Duodenal mucosa (tissue), 2 donors: ENCODE measurements around the gene KIF3C.

Experiments
- H3K27ac ChIP-seq: one replicate; pipeline ENCODE4 v1.7.0; 2013; ENCODE audit warnings: low read depth, low read length
- H3K27me3 ChIP-seq, 2 donors: one replicate each; pipeline ENCODE4 v1.7.0; 2013; ENCODE audit warnings: low read length in 2 of 2, control low read depth in 1 of 2; ENCODE audit not compliant: insufficient read depth in 2 of 2, control insufficient read depth in 1 of 2
- H3K36me3 ChIP-seq, 2 donors: one replicate each; pipeline ENCODE4 v1.7.0; 2013; ENCODE audit warnings: low read length in 2 of 2, control low read depth in 1 of 2; ENCODE audit not compliant: insufficient read depth in 2 of 2, control insufficient read depth in 1 of 2
- H3K4me1 ChIP-seq, 2 donors: one replicate each; pipeline ENCODE4 v1.7.0; 2013; ENCODE audit warnings: low read length in 2 of 2, control low read depth in 1 of 2; ENCODE audit not compliant: insufficient read depth in 2 of 2, control insufficient read depth in 1 of 2
- H3K4me3 ChIP-seq, 2 donors: one replicate each; pipeline ENCODE4 v1.7.0; 2013; ENCODE audit warnings: low read length in 2 of 2, low read depth in 1 of 2
- H3K9ac ChIP-seq, 2 donors: one replicate each; pipeline ENCODE4 v1.7.0; 2013; ENCODE audit warnings: low read length in 2 of 2, low read depth in 1 of 2
- H3K9me3 ChIP-seq, 2 donors: one replicate each; pipeline ENCODE4 v1.7.0; 2013; ENCODE audit warnings: low read length in 2 of 2, control low read depth in 1 of 2; ENCODE audit not compliant: control insufficient read depth in 1 of 2

KIF3C gene

DNA sequence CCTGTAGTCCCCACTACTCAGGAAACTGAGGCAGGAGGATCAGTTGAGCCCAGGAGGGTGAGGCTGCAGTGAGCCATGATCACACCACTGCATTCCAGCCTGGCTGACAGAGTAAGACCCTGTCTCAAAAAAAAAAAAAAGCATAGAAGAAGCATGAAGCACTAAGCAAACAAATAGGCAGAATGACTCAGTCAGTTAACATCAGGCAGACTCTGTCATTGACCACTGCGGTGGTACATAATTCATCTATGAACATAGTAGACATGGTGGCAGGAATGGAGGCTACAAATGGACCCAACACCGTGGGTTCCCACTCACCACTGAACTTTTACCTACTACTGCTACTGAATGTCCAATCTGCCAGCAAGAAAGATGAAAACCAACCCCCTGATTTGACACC, 96.4 kb downstream of the KIF3C start:
- Histone ChIP-seq H3K36me3 (no peaks in the 10 kb centered on the region), H3K9ac (no peak overlapping the region), H3K27me3 (no peaks in the 10 kb centered on the region), H3K27ac (no peak overlapping the region), H3K9me3 (no peaks in the 10 kb centered on the region), H3K4me3 (no peak overlapping the region), H3K4me1 (no peaks in the 10 kb centered on the region)

DNA sequence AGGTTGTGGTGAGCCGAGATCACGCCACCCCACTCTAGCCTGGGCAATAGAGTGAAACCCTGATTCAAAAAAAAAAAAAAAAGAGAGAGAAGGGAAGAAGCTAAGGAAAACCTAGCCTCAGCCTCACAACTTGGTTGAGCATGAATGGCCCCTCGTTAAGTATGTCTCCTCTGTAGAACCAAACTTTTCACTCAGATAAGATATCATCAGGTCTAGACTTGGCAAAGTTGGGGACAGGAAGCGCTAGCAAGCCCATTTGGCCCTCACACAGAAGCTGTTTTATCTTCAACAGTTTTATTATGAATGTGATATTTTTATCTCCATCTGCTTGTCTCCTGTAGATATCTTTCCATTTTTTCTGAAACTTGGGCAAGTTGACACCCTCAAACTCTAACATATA, 100.5 kb downstream of the KIF3C start:
- H3K4me3 ChIP-seq, result no peak overlapping the region
- peaks cover 6 to 10% of the 10 kb centered on the region in 2 donors for H3K4me1 ChIP-seq
- H3K27me3 ChIP-seq, result no peaks in the 10 kb centered on the region
- no peaks in the 10 kb centered on the region for H3K36me3 ChIP-seq
- no peaks in the 10 kb centered on the region for H3K9me3 ChIP-seq
- H3K27ac ChIP-seq, result no peak overlapping the region
- no peak overlapping the region for H3K9ac ChIP-seq

DNA sequence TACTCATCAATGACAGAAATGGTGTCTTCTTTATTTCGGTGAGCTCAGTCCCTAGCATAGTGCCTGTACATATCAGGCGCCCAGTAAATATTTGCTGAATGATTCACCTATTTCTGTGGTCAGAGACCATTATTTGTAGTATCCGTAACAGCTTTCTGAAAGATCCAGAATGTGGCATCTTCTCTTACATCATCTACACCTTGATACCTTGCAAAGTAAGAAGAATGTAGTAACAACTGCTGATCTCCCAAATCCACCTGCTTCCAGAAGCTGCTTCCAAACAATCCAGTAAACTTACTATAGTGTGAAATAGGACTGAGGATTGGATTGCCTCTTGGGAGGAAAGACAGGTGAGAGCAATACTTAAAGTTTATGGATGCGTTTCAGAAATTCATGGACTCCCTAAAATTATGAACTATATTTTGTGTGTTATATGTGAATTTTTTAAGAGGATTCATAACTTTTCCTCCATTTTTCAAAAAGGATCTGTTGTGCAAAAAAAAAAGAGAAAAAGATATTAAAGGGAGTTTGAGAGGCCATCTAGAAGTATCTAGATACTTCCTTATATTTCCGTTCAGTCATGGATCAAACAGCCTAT, 103.1 kb downstream of the KIF3C start:
- H3K4me1 ChIP-seq, result peaks cover 13 to 23% of the 10 kb centered on the region in 2 donors
- H3K27ac ChIP-seq, result no peak overlapping the region
- peak overlapping the region; percentile 67 to 93 for H3K4me3 ChIP-seq
- no peaks in the 10 kb centered on the region for H3K27me3 ChIP-seq
- H3K9me3 ChIP-seq, result no peaks in the 10 kb centered on the region
- peak overlapping the region in 1 of 2 donors; percentile 40 for H3K9ac ChIP-seq
- H3K36me3 ChIP-seq, result peaks cover 0 to 3% of the 10 kb centered on the region in 2 donors

DNA sequence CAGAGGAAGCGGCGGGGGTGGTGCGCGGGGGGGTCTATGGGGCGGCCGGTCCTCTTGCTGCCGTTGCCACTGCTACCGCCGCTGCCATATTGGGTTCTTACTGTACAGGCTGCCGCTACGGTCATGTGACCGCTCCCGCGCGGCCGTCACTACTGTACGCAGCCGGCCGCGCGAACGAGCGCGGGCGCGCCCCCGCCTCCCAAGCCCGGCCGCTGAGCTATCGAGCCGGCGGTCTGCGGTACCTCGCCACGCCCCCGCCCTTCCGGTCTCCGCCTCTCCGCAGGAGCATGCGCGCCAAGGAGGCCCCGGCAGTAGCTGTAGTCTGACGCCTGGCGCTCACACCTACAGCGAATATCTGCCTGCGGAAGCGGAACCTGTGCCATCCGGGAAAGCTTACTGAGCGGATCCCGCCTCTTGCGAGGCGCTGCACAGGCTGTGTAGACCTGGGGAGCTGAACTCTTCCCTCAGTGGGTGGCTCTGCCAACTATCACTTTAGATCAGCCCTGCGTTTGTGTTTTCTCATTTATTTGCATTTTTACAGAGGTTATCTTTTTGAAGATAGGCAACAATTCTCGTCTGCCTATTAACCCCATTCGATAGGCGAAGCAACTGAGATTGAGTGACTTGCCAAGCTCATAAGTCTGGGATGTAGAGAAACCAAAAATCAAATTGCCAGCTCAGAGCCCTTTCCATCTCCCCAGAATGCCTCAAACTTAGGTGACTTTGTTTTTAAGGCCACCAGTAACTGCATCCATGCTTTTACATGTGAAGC, 103.8 kb downstream of the KIF3C start, which contains the start of gene ASXL2:
ASXL2 (minus strand) TSS at position 127 of the 772 bp plus-strand sequence. CDS start 265 bp downstream, outside the sequence.
- Histone ChIP-seq H3K36me3 (peaks cover 3 to 6% of the 10 kb centered on the region in 2 donors), H3K9ac (peak within 1 kb of the TSS; percentile 98), H3K4me1 (peaks cover 13 to 23% of the 10 kb centered on the region in 2 donors), H3K9me3 (no peaks in the 10 kb centered on the region), H3K4me3 (peak within 1 kb of the TSS; percentile 93 to 98), H3K27me3 (no peaks in the 10 kb centered on the region), H3K27ac (peak within 1 kb of the TSS; percentile 96)

DNA sequence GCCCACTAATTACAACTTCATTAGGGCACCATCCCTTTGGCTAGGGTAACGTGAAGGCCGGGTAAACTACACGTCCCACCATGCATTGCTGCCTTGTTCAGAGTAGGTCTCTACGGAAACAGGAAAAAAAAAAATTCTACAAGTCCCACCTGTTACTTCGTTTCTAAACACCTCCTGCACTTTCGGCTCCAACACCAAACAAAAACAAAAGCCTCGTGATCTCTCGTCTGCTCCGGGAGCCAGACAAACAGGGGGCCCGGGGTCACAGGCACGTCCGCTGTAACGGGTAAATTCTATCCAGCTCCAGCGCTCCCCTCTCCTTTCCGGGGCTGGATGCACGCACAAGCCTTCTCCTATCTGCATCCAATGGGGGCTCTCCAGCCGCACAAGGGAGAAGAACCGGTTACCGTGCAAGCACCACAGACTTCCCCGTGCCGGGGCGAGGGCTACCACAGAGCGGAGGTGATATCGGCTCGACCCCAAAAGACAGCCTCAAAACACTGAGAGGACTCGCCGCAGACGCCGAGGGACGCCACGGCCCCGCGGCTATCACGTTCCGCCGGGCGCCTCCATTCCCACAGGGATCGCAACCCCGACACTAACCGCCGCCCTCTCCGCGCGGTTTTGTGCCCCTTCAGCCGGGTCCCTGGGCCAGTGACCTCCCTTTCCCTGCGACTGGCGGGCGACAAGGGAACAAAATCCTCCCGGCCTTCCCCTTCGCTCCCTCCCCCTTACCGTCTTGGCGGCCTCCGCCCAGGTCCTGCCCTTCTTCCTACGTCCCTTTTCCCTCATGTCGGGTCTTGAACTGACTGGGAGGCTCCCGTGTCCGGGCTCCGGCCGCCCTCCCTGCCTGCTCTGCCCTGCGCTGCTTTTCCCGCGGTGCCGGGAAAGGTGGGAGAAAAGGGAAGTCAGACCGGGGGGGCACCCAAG, 104.6 kb downstream of the KIF3C start:
- Histone ChIP-seq H3K4me3 (peak overlapping the region; percentile 93 to 98), H3K9ac (peak overlapping the region; percentile 98), H3K36me3 (peaks cover 4 to 6% of the 10 kb centered on the region in 2 donors), H3K4me1 (peaks cover 13 to 23% of the 10 kb centered on the region in 2 donors), H3K9me3 (no peaks in the 10 kb centered on the region), H3K27ac (peak overlapping the region; percentile 96), H3K27me3 (no peaks in the 10 kb centered on the region)
